Ishikawa (cell line): ENCODE measurements around the gene RPS3.

Experiments used
- CEBPB ChIP-seq: IDR thresholded peaks from 2 replicates; pipeline ENCODE4 v1.6.1; 2012
- CREB1 ChIP-seq: IDR thresholded peaks from 2 replicates; pipeline ENCODE4 v1.6.1; 2012; ENCODE audit warnings: low read depth
- EGR1 ChIP-seq: IDR thresholded peaks from 2 replicates; pipeline ENCODE4 v1.6.1; 2012
- EP300 ChIP-seq: IDR thresholded peaks from 2 replicates; pipeline ENCODE4 v1.6.1; 2012; ENCODE audit warnings: borderline replicate concordance
- FOXM1 ChIP-seq: IDR thresholded peaks from 2 replicates; pipeline ENCODE4 v1.6.1; 2012; ENCODE audit warnings: low read depth, borderline replicate concordance
- MAX ChIP-seq: IDR thresholded peaks from 2 replicates; pipeline ENCODE4 v1.6.1; 2012
- NFIC ChIP-seq: IDR thresholded peaks from 2 replicates; pipeline ENCODE4 v1.6.1; 2012
- RAD21 ChIP-seq: IDR thresholded peaks from 2 replicates; pipeline ENCODE4 v1.6.1; 2012; ENCODE audit warnings: low read depth
- REST ChIP-seq: IDR thresholded peaks from 2 replicates; pipeline ENCODE4 v1.6.1; 2012; ENCODE audit warnings: low read depth, mild to moderate bottlenecking
- TAF1 ChIP-seq: IDR thresholded peaks from 2 replicates; pipeline ENCODE4 v1.6.1; 2012; ENCODE audit warnings: low read depth, mild to moderate bottlenecking
- TCF12 ChIP-seq: IDR thresholded peaks from 2 replicates; pipeline ENCODE4 v1.6.1; 2012; ENCODE audit warnings: low read depth
- TEAD4 ChIP-seq: IDR thresholded peaks from 2 replicates; pipeline ENCODE4 v1.6.1; 2012
- USF1 ChIP-seq: IDR thresholded peaks from 2 replicates; pipeline ENCODE4 v1.6.1; 2012
- YY1 ChIP-seq: IDR thresholded peaks from 2 replicates; pipeline ENCODE4 v1.6.1; 2012; ENCODE audit warnings: low read depth
- ZBTB7A ChIP-seq: IDR thresholded peaks from 2 replicates; pipeline ENCODE4 v1.6.1; 2012; ENCODE audit warnings: low read depth

RPS3 gene

GRCh38 chr11:75433443-75433842 lies 34.1 kb downstream of the RPS3 start:
- TF ChIP-seq TAF1, result no peak

GRCh38 chr11:75434051-75434450 lies 34.7 kb downstream of the RPS3 start:
- no peak for TF ChIP-seq TEAD4
- TF ChIP-seq FOXM1, result no peak
- TF ChIP-seq EGR1, result no peak
- no peak for TF ChIP-seq MAX
- no peak for TF ChIP-seq YY1
- TF ChIP-seq RAD21, result no peak
- TF ChIP-seq EP300, result no peak
- TF ChIP-seq REST, result no peak
- no peak for TF ChIP-seq ZBTB7A
- TF ChIP-seq TAF1, result no peak
- no peak for TF ChIP-seq NFIC

- TF ChIP-seq YY1 (no peak), EGR1 (no peak), EP300 (no peak), RAD21 (no peak), CEBPB (no peak), TAF1 (no peak), TEAD4 (no peak), FOXM1 (no peak), ZBTB7A (no peak), NFIC (no peak), TCF12 (no peak), USF1 (no peak), MAX (no peak), REST (no peak), CREB1 (no peak)
These were observed 35.7 kb downstream of the RPS3 start for GRCh38 chr11:75434886-75435570.

- TF ChIP-seq MAX (no peak), EGR1 (no peak), TAF1 (no peak), CREB1 (no peak), TEAD4 (no peak), RAD21 (no peak), FOXM1 (no peak), CEBPB (no peak), NFIC (no peak), EP300 (no peak), TCF12 (no peak), YY1 (no peak), ZBTB7A (no peak), REST (no peak), USF1 (no peak)
These were observed 36.2 kb downstream of the RPS3 start for GRCh38 chr11:75435571-75435925.
